HG03457 (cell line): ENCODE results near the gene IZUMO1R.
"Not testable (repeated sequence)": the region's sequence is repeated elsewhere in the genome, so short reads cannot be mapped to it uniquely, and the experiment has no call there.

Source experiments
- ATAC-seq: cut with Tn5 transposase; IDR thresholded peaks from one replicate; pipeline ENCODE4 v1.9.1; 2021; ENCODE audit warnings: moderate number of reproducible peaks; ENCODE audit not compliant: unreplicated experiment

The IZUMO1R gene

GRCh38 chr11:94322501-94322900, 18.1 kb downstream of the IZUMO1R start:
- ATAC-seq: no peak

- ATAC-seq: peak; percentile 76
These were observed 21.3 kb downstream of the IZUMO1R start for GRCh38 chr11:94325681-94326080.

- ATAC-seq: no peak
These were observed 22.6 kb downstream of the IZUMO1R start for GRCh38 chr11:94326947-94327346.

GRCh38 chr11:94328587-94329080, 24.3 kb downstream of the IZUMO1R start:
- no peak for ATAC-seq

- ATAC-seq: no peak
These were observed 25.1 kb downstream of the IZUMO1R start for GRCh38 chr11:94329501-94329900.

GRCh38 chr11:94330789-94331188, 26.4 kb downstream of the IZUMO1R start:
- ATAC-seq: no peak

GRCh38 chr11:94332814-94333213, 28.4 kb downstream of the IZUMO1R start:
- no peak for ATAC-seq

GRCh38 chr11:94336033-94336432, 31.7 kb downstream of the IZUMO1R start:
- ATAC-seq: no peak

GRCh38 chr11:94338651-94339050, 34.3 kb downstream of the IZUMO1R start:
- no peak for ATAC-seq

- ATAC-seq: no peak
These were observed 37.9 kb downstream of the IZUMO1R start for GRCh38 chr11:94342250-94342649.

GRCh38 chr11:94343495-94343894, 39.1 kb downstream of the IZUMO1R start:
- no peak for ATAC-seq

- not testable (repeated sequence) for ATAC-seq
These were observed 41.9 kb downstream of the IZUMO1R start for GRCh38 chr11:94346311-94346710.

GRCh38 chr11:94350850-94351563, 46.6 kb downstream of the IZUMO1R start:
- ATAC-seq: not testable (repeated sequence)
